CD4-positive, alpha-beta T cell treated with Interleukin-6 at 100 ng/mL for 8 hours (primary cell): ENCODE results near the gene SENP3.

Experiments
- DNase-seq: peaks from one replicate; pipeline ENCODE4 v3.0.0-alpha.2; 2020; ENCODE audit warnings: mixed read lengths, low spot score

SENP3 gene

GRCh38 chr17:7556627-7557026 is 5.1 kb upstream of the SENP3 start:
- DNase-seq = no peak

DNA sequence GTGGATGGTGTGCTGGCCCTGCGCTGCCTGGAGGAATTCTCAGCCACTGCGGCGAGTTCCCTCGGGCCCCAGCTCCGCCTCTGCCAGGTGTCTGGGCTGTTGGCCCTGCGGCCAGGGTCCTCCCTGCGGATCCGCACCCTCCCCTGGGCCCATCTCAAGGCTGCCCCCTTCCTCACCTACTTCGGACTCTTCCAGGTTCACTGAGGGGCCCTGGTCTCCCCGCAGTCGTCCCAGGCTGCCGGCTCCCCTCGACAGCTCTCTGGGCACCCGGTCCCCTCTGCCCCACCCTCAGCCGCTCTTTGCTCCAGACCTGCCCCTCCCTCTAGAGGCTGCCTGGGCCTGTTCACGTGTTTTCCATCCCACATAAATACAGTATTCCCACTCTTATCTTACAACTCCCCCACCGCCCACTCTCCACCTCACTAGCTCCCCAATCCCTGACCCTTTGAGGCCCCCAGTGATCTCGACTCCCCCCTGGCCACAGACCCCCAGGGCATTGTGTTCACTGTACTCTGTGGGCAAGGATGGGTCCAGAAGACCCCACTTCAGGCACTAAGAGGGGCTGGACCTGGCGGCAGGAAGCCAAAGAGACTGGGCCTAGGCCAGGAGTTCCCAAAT is 4.5 kb upstream of the SENP3 start:
- no peak for DNase-seq

DNA sequence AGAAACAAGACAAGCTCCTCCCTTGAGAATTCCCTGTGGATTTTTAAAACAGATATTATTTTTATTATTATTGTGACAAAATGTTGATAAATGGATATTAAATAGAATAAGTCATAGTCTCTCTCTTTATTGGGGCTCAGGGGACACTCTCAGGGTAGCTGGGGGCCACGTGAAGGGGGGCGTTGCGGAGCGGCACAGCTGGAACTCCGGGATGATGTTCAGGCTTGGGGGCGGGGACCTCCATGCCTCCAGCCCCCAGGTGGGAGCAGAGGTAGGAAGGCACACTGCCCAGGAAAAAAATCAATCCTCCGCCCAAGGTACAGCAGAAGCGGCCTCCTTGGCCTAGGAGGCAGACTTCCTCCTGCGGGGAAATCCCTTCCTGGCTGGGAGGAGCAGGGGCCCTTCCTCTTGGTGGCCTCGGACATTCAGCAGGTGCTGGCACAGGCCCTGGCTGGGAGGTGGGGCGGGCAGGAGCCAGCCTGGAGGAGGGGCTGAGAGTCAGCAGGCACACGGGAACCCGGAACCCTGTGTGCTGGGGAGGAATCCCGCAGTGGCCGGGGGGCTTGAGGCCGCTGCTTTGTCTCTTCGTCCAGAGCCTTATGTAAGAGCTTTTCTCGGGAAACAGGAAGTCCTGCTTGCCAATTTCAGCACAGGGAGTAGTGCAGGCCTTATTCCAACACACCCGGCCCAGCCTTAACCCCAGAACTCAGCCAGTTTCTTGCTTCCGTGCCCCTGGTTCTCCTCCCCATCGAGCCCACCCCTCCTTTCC is 3.8 kb upstream of the SENP3 start:
- no peak for DNase-seq

- DNase-seq = no peak
Observed at GRCh38 chr17:7558544-7559319, 3.0 kb upstream of the SENP3 start, which contains the start of gene TNFSF13. Gene TNFSF13 (plus strand): TSS chr17:7558750. CDS start chr17:7559040, 290 bp downstream.

DNA sequence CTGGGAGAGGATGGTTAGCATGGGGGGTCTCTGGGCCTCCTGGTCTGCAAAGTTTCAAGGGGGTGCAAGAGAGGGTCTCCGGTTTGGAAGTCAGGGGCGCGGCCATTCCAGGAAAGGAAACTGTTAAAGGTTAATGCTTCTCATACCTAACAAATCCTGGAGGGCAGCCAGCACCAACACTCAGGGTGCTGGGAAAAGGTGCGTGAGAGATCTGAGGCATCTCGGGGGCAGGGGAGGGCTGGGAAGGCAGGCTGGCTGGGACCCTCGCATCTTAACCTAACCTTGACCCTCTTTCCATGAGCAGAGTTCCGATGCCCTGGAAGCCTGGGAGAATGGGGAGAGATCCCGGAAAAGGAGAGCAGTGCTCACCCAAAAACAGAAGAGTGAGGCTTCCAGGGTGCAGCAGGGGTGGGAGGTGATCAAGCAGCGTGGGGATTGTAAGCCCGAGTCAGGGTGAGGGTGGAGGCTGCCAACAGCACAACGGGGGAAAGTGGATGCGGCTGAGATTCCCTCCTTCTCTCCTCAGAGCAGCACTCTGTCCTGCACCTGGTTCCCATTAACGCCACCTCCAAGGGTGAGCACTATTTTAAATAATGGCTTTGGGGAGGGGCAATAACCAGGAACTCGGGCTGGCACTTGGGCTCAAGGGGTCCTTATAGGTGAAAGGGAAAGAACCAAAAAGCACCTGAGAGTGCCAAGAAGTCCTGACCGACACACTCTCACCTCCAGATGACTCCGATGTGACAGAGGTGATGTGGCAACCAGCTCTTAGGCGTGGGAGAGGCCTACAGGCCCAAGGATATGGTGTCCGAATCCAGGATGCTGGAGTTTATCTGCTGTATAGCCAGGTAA is 2.2 kb upstream of the SENP3 start:
- no peak for DNase-seq

DNA sequence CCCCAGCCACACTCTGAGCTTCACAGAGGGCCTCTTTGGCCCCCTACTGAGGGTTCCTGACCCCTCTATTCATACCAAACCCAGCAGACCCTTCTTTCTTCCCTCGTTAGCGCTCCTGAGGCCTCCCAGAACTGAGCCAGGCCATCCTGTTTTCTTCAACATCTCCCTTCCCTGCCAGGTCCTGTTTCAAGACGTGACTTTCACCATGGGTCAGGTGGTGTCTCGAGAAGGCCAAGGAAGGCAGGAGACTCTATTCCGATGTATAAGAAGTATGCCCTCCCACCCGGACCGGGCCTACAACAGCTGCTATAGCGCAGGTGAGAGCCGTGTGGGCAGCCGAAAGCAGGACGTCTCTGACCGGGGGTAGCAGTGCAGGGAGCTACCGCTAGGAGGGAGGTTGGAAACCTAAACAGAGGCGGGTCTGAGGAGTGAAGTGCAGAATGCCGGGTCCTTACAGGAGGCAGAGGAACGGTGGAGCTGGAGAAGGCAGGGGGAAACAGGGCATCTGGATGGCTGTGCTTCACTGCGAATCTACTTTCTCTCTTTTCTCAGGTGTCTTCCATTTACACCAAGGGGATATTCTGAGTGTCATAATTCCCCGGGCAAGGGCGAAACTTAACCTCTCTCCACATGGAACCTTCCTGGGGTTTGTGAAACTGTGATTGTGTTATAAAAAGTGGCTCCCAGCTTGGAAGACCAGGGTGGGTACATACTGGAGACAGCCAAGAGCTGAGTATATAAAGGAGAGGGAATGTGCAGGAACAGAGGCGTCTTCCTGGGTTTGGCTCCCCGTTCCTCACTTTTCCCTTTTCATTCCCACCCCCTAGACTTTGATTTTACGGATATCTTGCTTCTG is 1.3 kb upstream of the SENP3 start:
- peak; percentile 35 for DNase-seq

- peak; percentile 79 for DNase-seq
Observed at GRCh38 chr17:7561028-7561575, 617 bp upstream of the SENP3 start.

GRCh38 chr17:7562208-7562605 is 488 bp downstream of the SENP3 start:
- no peak for DNase-seq

DNA sequence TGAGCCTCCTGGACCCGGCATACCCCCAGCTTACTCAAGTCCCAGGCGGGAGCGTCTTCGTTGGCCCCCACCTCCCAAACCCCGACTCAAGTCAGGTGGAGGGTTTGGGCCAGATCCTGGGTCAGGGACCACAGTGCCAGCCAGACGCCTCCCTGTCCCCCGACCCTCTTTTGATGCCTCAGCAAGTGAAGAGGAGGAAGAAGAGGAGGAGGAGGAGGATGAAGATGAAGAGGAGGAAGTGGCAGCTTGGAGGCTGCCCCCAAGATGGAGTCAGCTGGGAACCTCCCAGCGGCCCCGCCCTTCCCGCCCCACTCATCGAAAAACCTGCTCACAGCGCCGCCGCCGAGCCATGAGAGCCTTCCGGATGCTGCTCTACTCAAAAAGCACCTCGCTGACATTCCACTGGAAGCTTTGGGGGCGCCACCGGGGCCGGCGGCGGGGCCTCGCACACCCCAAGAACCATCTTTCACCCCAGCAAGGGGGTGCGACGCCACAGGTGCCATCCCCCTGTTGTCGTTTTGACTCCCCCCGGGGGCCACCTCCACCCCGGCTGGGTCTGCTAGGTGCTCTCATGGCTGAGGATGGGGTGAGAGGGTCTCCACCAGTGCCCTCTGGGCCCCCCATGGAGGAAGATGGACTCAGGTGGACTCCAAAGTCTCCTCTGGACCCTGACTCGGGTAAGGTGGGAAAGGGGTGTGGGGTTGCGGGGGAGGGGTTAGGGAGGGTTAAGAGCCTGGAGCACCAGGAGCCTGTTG is 1.6 kb downstream of the SENP3 start:
- DNase-seq = no peak

DNA sequence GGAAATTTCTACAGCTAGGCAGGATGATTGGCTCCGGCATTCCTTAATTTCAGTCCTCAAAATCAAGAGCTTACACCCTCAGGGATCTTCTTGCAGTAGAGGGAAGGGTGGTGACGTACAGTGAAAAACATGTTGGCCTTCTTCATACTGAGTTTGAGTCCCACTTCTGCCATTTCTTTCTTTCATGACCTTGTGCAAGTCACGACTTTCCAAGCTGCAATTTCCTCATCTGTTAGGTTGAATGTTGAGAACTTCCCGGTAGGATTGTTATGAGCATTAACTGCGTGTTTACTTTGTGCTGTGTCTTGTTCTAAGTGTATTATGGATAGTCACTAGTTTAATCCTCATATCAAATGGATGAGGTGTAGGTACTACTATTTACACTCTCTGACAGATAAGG is 7.9 kb downstream of the SENP3 start:
- no peak for DNase-seq

GRCh38 chr17:7570351-7570750 is 8.6 kb downstream of the SENP3 start:
- no peak for DNase-seq

GRCh38 chr17:7572338-7572587 is 10.5 kb downstream of the SENP3 start:
- DNase-seq = no peak

DNA sequence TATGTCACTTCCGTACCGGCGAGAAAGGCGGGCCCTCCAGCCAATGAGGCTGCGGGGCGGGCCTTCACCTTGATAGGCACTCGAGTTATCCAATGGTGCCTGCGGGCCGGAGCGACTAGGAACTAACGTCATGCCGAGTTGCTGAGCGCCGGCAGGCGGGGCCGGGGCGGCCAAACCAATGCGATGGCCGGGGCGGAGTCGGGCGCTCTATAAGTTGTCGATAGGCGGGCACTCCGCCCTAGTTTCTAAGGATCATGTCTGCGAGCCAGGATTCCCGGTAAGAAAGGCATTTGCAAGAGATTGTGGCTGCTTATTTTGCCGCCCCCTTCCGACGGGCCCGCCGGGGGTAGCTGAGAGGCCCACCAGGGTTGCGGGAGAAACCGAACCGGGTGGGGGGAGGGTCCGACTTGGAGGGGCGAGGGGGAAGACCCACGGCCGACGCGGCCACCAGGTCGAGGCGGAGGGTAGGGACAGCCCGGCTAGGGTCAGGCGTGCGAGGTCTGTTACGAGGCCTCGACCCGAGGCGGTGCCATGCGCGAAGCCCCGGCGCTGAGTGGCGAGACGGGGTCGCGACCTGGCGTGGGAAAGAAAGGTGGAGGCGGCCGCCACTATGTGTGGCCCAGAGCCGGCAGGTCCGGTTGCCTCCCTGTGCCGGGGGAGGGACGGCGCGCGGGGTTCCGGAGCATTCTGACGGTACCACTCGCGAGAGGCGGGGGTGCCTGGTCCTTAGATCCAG is 11.0 kb downstream of the SENP3 start:
- peak; percentile 99 for DNase-seq

GRCh38 chr17:7573324-7574080 is 11.8 kb downstream of the SENP3 start:
- peak; percentile 93 for DNase-seq

DNA sequence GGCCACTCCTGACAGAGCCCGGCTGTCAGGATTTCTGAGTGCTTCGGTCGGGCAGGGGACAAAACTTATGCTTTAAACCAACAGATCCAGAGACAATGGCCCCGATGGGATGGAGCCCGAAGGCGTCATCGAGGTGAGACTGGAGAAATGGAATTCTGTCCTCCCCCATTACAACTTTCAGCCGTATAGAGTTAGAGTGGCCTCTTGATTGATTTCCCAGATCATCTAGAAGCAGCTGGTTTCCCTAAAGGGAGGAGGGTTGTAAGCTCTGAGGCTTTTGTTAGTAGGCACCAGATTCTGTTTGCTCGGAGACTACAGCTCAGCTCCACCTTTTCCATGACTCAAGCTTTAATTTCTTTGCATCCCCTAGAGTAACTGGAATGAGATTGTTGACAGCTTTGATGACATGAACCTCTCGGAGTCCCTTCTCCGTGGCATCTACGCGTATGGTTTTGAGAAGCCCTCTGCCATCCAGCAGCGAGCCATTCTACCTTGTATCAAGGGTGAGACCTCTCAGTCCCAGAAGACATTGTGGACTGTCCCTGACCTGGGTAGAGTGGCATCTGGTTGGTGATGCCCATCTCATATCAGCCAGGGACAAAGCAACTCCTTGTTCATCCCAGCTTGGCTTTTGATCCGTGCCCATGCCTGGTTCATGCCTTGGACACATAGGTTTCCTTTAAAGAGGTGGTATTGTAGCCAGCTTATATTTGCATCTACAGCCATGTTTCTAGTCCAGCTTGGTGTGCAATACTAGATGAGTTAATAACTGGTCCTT is 12.6 kb downstream of the SENP3 start:
- no peak for DNase-seq

GRCh38 chr17:7575481-7575883 is 13.8 kb downstream of the SENP3 start:
- DNase-seq = no peak

GRCh38 chr17:7575959-7576358 is 14.2 kb downstream of the SENP3 start:
- no peak for DNase-seq

DNA sequence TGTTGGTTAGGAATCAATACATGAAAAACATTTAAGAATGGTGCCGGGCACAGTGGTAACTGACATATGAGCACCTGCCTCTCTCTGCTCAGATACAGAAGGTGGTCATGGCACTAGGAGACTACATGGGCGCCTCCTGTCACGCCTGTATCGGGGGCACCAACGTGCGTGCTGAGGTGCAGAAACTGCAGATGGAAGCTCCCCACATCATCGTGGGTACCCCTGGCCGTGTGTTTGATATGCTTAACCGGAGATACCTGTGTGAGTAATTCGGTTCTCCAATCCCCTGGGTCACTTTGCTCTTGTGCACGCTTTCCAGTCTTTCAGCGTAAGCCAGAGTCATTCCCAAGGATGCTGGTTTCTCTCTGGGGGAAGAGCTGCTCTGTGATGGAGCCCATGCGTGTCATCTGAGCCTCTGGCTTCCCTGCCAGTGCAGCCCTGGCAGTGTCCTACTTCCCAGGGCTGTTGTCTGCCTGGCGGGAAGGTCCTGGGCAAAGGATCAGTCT is 14.8 kb downstream of the SENP3 start:
- DNase-seq = no peak
